Coronary artery (tissue), 2 donors: ENCODE data around the gene HOXA3.

Experiments
- DNase-seq: peaks from one replicate; pipeline ENCODE4 v3.0.0-alpha.2; 2017; ENCODE audit warnings: low spot score
- H3K27ac ChIP-seq, 2 donors: fragments of 200-600 bp; sonication (generic); one replicate each; pipeline ENCODE4 v1.5.1; 2016 to 2019
- H3K4me3 ChIP-seq: fragments of 200-600 bp; sonication (generic); 2 replicates; pipeline ENCODE4 v1.5.1; 2016; ENCODE audit warnings: mild to moderate bottlenecking, moderate library complexity
- TF ChIP-seq, protein P1 (sequence below): fragments of 200-600 bp; sonication (generic); IDR thresholded peaks from one replicate; pipeline ENCODE4 v1.5.1; 2019; ENCODE audit warnings: antibody characterized with exemption

The HOXA3 gene

DNA sequence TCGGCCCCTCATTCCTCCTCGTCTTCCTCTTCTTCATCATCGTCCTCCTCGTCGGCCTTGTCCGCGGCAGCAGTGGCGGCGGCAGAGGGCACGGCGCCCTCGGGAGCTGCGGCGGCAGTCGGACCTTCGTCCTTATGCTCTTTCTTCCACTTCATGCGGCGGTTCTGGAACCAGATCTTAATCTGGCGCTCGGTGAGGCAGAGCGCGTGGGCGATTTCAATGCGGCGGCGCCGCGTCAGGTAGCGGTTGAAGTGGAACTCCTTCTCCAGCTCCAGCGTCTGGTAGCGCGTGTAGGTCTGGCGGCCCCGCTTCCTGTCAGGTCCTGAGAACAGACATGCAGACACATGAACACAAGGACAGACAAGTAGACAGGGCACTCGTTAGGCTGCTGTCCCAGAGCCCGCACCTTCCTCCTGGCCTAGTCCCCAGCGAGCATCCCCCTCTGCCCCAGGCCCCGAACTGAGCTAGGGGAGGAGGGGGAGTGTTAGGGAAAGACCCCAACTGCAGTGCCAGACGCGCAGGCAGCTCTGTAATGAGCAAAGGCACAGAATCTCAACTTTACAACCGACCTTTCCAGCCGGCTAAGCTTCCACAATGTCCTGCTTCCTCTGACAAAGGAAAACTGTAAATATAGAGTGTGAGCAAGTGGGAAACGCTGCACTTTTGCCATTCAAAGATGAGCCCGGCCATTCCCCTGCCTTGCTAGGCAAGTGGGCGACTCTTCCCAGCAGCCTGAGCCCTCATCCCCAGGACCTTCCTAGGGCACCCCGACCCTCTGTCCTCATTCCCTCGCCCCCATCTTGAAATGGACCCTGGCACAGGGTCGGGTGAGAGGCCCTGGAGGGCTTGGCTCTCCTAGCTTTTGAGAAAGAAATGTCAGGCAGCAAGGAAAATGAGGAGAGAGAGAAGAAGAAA is 2.8 kb upstream of the HOXA3 start:
- no peak overlapping the region for H3K27ac ChIP-seq
- H3K4me3 ChIP-seq: peak overlapping the region; percentile 46
- TF ChIP-seq, protein P1, sequence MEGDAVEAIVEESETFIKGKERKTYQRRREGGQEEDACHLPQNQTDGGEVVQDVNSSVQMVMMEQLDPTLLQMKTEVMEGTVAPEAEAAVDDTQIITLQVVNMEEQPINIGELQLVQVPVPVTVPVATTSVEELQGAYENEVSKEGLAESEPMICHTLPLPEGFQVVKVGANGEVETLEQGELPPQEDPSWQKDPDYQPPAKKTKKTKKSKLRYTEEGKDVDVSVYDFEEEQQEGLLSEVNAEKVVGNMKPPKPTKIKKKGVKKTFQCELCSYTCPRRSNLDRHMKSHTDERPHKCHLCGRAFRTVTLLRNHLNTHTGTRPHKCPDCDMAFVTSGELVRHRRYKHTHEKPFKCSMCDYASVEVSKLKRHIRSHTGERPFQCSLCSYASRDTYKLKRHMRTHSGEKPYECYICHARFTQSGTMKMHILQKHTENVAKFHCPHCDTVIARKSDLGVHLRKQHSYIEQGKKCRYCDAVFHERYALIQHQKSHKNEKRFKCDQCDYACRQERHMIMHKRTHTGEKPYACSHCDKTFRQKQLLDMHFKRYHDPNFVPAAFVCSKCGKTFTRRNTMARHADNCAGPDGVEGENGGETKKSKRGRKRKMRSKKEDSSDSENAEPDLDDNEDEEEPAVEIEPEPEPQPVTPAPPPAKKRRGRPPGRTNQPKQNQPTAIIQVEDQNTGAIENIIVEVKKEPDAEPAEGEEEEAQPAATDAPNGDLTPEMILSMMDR: no peak
- DNase-seq: no peak

DNA sequence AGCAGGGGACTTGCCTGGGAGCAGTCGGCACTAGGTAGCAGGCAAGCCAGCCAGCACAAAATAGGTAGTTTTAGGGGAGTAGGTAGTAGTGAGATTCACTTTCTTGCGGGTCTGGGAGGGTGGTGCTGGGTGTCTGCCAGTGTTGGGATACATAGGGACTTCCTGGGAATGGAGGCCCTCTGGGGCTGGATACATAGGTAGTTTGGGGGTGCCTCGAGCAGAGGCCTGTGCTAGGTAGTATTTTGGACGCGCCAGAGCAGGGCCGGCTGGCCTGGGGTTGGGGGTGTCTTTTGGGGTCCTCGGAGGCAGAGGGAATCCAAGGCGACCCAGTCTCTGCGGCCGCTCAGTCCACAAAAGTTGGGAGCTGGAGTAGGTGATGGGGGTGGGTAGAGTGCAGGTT is 2.0 kb upstream of the HOXA3 start:
- Histone ChIP-seq H3K27ac (no peak overlapping the region), H3K4me3 (no peak overlapping the region)
- TF ChIP-seq, protein P1: no peak
- no peak for DNase-seq

DNA sequence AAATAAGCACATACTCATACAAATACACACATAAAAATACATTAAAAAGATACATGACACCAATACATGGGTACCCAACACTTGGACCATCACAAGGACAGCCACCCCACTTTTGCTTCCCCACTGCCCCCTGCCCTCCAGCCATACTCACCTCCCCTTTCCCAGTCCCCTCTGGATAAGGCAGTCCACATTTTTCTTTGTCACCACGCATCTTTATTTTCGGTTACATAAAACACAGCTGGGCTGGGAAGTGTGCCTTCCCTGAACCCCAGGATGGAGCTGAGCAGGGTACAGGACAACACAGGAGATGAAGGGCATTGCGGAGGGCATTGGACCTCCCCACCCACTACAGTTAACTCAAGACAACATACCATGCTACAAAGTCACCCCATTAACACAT is 1.1 kb upstream of the HOXA3 start:
- H3K27ac ChIP-seq: no peak overlapping the region
- DNase-seq: no peak
- no peak overlapping the region for H3K4me3 ChIP-seq
- TF ChIP-seq, protein P1: no peak

DNA sequence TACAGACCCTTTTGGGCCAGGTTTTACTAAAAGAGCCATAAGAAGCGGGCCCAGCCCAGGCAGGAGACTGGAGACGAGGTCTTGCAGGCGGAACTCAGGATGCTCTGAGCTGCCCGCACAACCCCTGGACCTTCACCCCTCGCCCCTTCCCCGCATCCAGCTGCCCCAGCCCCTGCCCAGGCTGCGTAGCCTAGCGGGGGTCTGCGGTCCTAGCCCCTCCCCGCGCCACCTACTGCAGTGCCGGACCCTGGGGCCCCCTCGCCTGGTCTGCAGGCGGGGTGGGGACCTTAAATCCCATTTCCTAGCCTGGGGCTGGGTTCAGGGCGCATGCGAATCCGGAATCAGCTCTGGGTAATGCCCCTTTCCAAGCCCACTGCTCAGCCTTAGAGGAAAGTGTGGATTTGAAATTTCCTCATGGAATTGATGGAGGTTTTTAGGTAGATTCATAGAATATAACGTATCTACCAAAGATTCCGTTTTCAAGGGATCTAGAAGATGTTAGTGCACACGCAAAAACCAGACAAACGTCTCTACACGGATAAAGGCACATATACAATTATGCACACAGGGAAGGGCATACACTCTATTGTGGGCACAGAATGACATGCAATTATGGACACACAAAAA is 546 bp upstream of the HOXA3 start:
- H3K27ac ChIP-seq: no peak overlapping the region
- peak overlapping the region; percentile 60 for H3K4me3 ChIP-seq
- TF ChIP-seq, protein P1: no peak
- no peak for DNase-seq

DNA sequence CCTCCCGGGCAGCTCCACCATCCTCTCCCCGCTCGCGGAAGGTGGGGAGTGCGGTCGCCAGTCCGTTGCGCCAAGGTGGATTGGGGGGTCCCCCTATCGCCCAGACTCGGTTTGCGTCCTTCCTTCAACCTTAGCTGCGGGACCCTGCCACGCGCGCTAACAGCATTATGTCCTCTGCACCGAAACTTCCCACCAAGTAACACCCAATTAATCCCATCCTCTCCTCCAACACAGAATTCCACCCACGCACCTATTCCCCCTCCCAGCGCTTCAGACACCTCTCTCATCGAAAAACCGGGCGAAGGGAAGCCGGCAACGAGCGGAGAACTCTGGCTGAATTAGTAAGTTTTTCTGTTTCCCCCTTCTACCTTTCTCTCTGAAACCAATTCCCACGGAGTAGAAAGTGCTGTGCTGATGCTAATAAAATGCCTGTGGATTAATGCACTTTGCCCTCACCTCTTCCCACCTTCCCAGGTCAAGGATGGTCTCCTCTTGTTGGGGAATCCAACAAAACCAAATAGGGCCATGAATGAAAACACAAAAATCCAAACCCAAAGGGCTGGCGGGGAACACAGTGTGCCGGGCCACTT is 947 bp downstream of the HOXA3 start:
- H3K27ac ChIP-seq: no peak overlapping the region
- H3K4me3 ChIP-seq: peak overlapping the region; percentile 60
- TF ChIP-seq, protein P1: no peak
- peak; percentile 41 for DNase-seq

DNA sequence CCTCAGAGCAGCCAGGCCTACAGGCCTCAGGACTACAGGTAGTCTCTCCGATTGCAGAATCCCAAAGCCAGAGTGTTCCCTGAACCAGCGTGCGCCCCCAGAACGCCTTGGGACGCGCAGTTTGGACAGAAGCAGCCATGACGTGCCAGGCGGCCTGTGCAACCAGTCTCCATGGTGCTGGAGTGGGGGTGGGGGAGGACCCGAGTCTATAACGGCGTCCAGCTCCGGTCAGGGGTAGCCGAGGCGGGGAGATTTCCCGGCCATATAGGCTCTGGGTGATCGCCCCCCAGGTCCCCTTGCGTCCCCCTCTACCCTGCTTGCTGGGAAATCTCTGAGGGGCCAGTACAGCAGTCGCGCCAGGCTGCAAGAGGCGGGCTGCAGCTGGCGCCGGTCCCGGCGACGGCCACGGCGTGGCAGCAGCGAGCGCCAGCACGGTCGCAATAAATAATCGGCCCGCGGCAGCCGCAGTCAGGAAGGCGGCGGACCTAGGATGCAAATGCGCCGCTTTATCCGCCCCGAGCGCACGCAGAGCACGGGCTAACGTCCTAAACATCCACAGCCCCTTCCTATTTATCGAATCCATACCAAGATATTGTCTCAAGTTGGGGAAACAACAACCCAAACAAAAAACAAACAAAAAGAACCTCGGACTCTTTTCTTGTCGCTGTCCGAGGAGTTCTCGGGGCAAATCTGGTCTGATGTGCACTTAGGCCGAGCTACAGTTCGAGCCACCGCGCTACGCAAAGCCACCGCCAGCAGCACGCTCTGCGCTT is 1.6 kb downstream of the HOXA3 start:
- peak; percentile 64 for DNase-seq
- no peak overlapping the region for H3K27ac ChIP-seq
- TF ChIP-seq, protein P1: peak; percentile 91
- peak overlapping the region; percentile 60 for H3K4me3 ChIP-seq
